HEK293 (cell line): ENCODE measurements around the gene BUB1B.

Experiments
- CTCF ChIA-PET: fragments of 350-600 bp; formaldehyde crosslinking; extraction: SDS; loops from one replicate; lab custom pipeline; 2021; ENCODE audit warnings: antibody characterized with exemption; lab: Yijun Ruan, JAX
- POLR2A ChIA-PET: fragments of 300-600 bp; formaldehyde crosslinking; extraction: SDS; loops from one replicate; lab custom pipeline; 2020; ENCODE audit warnings: antibody characterized with exemption, inconsistent platforms; lab: Yijun Ruan, JAX
- H3K27ac ChIP-seq: fragments of 200-500 bp; sonication (Bioruptor generic); 2 replicates; pipeline ENCODE4 v1.5.1; 2014; ENCODE audit warnings: low read depth, low read length, control low read depth, inconsistent platforms; ENCODE audit errors: extremely low read depth
- H3K36me3 ChIP-seq, 2 experiments: fragments of 200-500 bp in 1 of 2; sonication (Bioruptor generic) in 1 of 2; 1 replicate in 1 of 2; 2 replicates in 1 of 2; pipeline ENCODE4 v1.5.1; 2014 to 2017; ENCODE audit warnings: inconsistent platforms in 2 of 2, low read length in 2 of 2; ENCODE audit not compliant: control insufficient read depth in 2 of 2, insufficient read depth in 1 of 2
- H3K4me1 ChIP-seq: fragments of 200-500 bp; sonication (Bioruptor generic); 2 replicates; pipeline ENCODE4 v1.5.1; 2014; ENCODE audit warnings: mild to moderate bottlenecking, low read length, inconsistent platforms; ENCODE audit not compliant: control insufficient read depth, insufficient read depth
- H3K4me3 ChIP-seq: 2 replicates; pipeline ENCODE4 v1.5.1; 2011; ENCODE audit warnings: low read depth, mild to moderate bottlenecking, control low read depth, low read length, moderate library complexity
- H3K9me3 ChIP-seq: fragments of 200-500 bp; sonication (Bioruptor generic); 2 replicates; pipeline ENCODE4 v1.5.1; 2014; ENCODE audit warnings: low read depth, low read length, inconsistent platforms; ENCODE audit not compliant: control insufficient read depth, insufficient read depth
- HOXA7 ChIP-seq: sonication (generic); formaldehyde crosslinking; IDR thresholded peaks from 2 replicates; pipeline ENCODE4 v1.8.1; 2022; ENCODE audit warnings: missing genetic modification reagents, borderline replicate concordance
- KLF7 ChIP-seq: fragments of 450-650 bp; formaldehyde crosslinking; IDR thresholded peaks from 2 replicates; pipeline ENCODE4 v1.5.1; 2016; ENCODE audit warnings: missing biosample characterization, missing genetic modification characterization, borderline replicate concordance
- SP2 ChIP-seq: fragments of 450-650 bp; formaldehyde crosslinking; IDR thresholded peaks from 2 replicates; pipeline ENCODE4 v1.5.1; 2016; ENCODE audit warnings: missing biosample characterization, missing genetic modification characterization
- TCF7L2 ChIP-seq: IDR thresholded peaks from 2 replicates; pipeline ENCODE4 v1.6.1; 2011; ENCODE audit warnings: low read depth, mild to moderate bottlenecking, inconsistent platforms, low read length, moderate library complexity, borderline replicate concordance
- ZBTB7A ChIP-seq: fragments of 450-650 bp; formaldehyde crosslinking; IDR thresholded peaks from 2 replicates; pipeline ENCODE4 v1.5.1; 2016; ENCODE audit warnings: low read depth, missing biosample characterization, missing genetic modification characterization
- ZNF132 ChIP-seq: fragments of 450-650 bp; formaldehyde crosslinking; IDR thresholded peaks from 2 replicates; pipeline ENCODE4 v1.5.1; 2017; ENCODE audit warnings: missing biosample characterization, missing genetic modification characterization, borderline replicate concordance
- ZNF138 ChIP-seq: fragments of 450-650 bp; formaldehyde crosslinking; IDR thresholded peaks from 2 replicates; pipeline ENCODE4 v1.5.1; 2016; ENCODE audit warnings: missing biosample characterization, missing genetic modification characterization, borderline replicate concordance
- ZNF16 ChIP-seq: fragments of 450-650 bp; formaldehyde crosslinking; IDR thresholded peaks from 2 replicates; pipeline ENCODE4 v1.5.1; 2016; ENCODE audit warnings: low read depth, missing biosample characterization, missing genetic modification characterization
- ZNF19 ChIP-seq: fragments of 450-650 bp; formaldehyde crosslinking; IDR thresholded peaks from 2 replicates; pipeline ENCODE4; 2016; ENCODE audit warnings: missing biosample characterization, missing genetic modification characterization, low read depth
- ZNF391 ChIP-seq: fragments of 450-650 bp; formaldehyde crosslinking; IDR thresholded peaks from 2 replicates; pipeline ENCODE4 v1.5.1; 2016; ENCODE audit warnings: low read depth, missing biosample characterization, missing genetic modification characterization, borderline replicate concordance
- ZNF501 ChIP-seq: fragments of 450-650 bp; formaldehyde crosslinking; IDR thresholded peaks from 2 replicates; pipeline ENCODE4 v1.5.1; 2016; ENCODE audit warnings: missing biosample characterization, missing genetic modification characterization
- ZNF529 ChIP-seq: fragments of 450-650 bp; formaldehyde crosslinking; IDR thresholded peaks from 2 replicates; pipeline ENCODE4 v1.5.1; 2017; ENCODE audit warnings: missing genetic modification characterization, missing biosample characterization; ENCODE audit not compliant: insufficient replicate concordance
- ZNF560 ChIP-seq: fragments of 450-650 bp; formaldehyde crosslinking; IDR thresholded peaks from 2 replicates; pipeline ENCODE4 v1.5.1; 2017; ENCODE audit warnings: missing biosample characterization, missing genetic modification characterization, borderline replicate concordance
- ZNF610 ChIP-seq: fragments of 450-650 bp; formaldehyde crosslinking; IDR thresholded peaks from 2 replicates; pipeline ENCODE4 v1.5.1; 2016; ENCODE audit warnings: missing biosample characterization, missing genetic modification characterization, borderline replicate concordance
- ZNF621 ChIP-seq: fragments of 450-650 bp; formaldehyde crosslinking; IDR thresholded peaks from 2 replicates; pipeline ENCODE4 v1.5.1; 2017; ENCODE audit warnings: missing biosample characterization, missing genetic modification characterization
- ZNF624 ChIP-seq: fragments of 450-650 bp; formaldehyde crosslinking; IDR thresholded peaks from 2 replicates; pipeline ENCODE4 v1.5.1; 2017; ENCODE audit warnings: missing biosample characterization, missing genetic modification characterization
- ZNF677 ChIP-seq: fragments of 450-650 bp; IDR thresholded peaks from 2 replicates; pipeline ENCODE4 v1.5.0; 2018; ENCODE audit warnings: missing biosample characterization, mild to moderate bottlenecking, missing genetic modification characterization, moderate library complexity
- ZNF776 ChIP-seq: fragments of 450-650 bp; formaldehyde crosslinking; IDR thresholded peaks from 2 replicates; pipeline ENCODE4 v1.5.0; 2017; ENCODE audit warnings: missing biosample characterization, missing genetic modification characterization, borderline replicate concordance
- ZNF777 ChIP-seq: fragments of 450-650 bp; formaldehyde crosslinking; IDR thresholded peaks from 2 replicates; pipeline ENCODE4 v1.5.1; 2017; ENCODE audit warnings: missing biosample characterization, missing genetic modification characterization, borderline replicate concordance
- ZNF830 ChIP-seq: fragments of 450-650 bp; IDR thresholded peaks from 2 replicates; pipeline ENCODE4 v1.5.0; 2018; ENCODE audit warnings: missing biosample characterization, missing genetic modification characterization, low read depth, mild to moderate bottlenecking, moderate library complexity
- ZSCAN30 ChIP-seq: fragments of 450-650 bp; IDR thresholded peaks from 2 replicates; pipeline ENCODE4 v1.5.1; 2018; ENCODE audit warnings: missing biosample characterization, mild to moderate bottlenecking, missing genetic modification characterization, moderate library complexity
- TF ChIP-seq, protein P1 (sequence below): fragments of 450-650 bp; formaldehyde crosslinking; IDR thresholded peaks from 2 replicates; pipeline ENCODE4 v1.5.1; 2016; ENCODE audit warnings: missing biosample characterization, missing genetic modification characterization
- TF ChIP-seq, protein P2 (sequence below): fragments of 450-650 bp; formaldehyde crosslinking; IDR thresholded peaks from 2 replicates; pipeline ENCODE4 v1.5.1; 2016; ENCODE audit warnings: missing biosample characterization, missing genetic modification characterization
- TF ChIP-seq, protein P3 (sequence below): fragments of 450-650 bp; formaldehyde crosslinking; conservative IDR thresholded peaks from 2 replicates; pipeline ENCODE4 v1.5.1; 2016; ENCODE audit warnings: low read depth, missing biosample characterization, missing genetic modification characterization
- TF ChIP-seq, protein P4 (sequence below): fragments of 450-650 bp; formaldehyde crosslinking; IDR thresholded peaks from 2 replicates; pipeline ENCODE4 v1.5.1; 2016; ENCODE audit warnings: missing biosample characterization, missing genetic modification characterization

The BUB1B gene

DNA sequence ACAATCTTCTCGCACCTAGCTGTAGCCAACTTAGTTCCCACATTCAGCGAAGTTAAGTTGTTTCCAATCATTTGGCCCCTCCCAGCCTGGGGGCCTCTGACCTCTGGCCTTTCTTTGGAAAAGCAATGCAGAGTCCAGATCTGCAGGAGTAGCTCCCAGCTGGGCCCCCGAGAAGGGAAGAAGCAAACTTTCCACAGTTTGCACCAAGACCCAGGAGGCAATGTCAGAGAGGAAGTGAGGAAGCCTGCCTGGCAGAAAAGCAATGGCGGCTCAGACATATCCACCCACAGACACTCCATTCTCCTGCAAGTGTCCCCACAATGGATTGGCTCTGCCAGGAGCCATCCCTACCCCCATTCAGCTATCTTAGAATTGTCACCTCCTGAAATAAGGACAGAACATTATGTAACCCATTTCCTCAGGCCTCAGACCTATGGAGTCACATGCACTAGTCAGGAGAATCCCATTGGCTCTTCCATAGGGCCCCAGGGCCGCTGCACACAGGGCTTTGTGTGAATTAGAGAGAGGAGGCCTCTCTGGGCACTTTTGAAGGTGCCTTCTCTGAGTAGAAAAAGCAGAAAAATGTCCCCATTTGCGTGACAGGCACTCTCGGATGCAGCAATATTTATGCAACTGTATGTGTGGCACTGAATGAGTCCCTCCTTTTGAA, 3.0 kb upstream of the BUB1B start:
- POLR2A ChIA-PET: interaction anchor here (0.6 kb wide), 1 partner anchor 55 kb away, joined by 3 read pairs; no protein-coding TSS in a partner anchor
- Histone ChIP-seq H3K9me3 (no peaks in the 10 kb centered on the region), H3K4me3 (no peak overlapping the region), H3K36me3 (peaks cover 0 to 5% of the 10 kb centered on the region in 2 experiments; a peak in 1 of 3 replicates), H3K4me1 (no peaks in the 10 kb centered on the region; the same call in 1 of the 2 replicates), H3K27ac (no peak overlapping the region)
- CTCF ChIA-PET: interaction anchor here (1.6 kb wide), 1 partner anchor 51 kb away, joined by 7 read pairs; no protein-coding TSS in a partner anchor
- TF ChIP-seq, protein P1, sequence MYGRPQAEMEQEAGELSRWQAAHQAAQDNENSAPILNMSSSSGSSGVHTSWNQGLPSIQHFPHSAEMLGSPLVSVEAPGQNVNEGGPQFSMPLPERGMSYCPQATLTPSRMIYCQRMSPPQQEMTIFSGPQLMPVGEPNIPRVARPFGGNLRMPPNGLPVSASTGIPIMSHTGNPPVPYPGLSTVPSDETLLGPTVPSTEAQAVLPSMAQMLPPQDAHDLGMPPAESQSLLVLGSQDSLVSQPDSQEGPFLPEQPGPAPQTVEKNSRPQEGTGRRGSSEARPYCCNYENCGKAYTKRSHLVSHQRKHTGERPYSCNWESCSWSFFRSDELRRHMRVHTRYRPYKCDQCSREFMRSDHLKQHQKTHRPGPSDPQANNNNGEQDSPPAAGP (tag by site-specific recombination): no peak
- no peak for TF ChIP-seq ZNF624 (tag by site-specific recombination)
- TF ChIP-seq ZNF776: no peak
- TF ChIP-seq ZNF391: no peak
- no peak for TF ChIP-seq SP2 (tag by site-specific recombination)
- no peak for TF ChIP-seq ZNF777
- TF ChIP-seq ZSCAN30 (tag by site-specific recombination): no peak
- TF ChIP-seq, protein P2, sequence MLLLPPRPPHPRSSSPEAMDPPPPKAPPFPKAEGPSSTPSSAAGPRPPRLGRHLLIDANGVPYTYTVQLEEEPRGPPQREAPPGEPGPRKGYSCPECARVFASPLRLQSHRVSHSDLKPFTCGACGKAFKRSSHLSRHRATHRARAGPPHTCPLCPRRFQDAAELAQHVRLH (tag by site-specific recombination): no peak
- no peak for TF ChIP-seq ZNF621 (tag by site-specific recombination)
- no peak for TF ChIP-seq HOXA7 (CRISPR knock-in tag)
- TF ChIP-seq ZNF677 (tag by site-specific recombination): no peak
- TF ChIP-seq, protein P3, sequence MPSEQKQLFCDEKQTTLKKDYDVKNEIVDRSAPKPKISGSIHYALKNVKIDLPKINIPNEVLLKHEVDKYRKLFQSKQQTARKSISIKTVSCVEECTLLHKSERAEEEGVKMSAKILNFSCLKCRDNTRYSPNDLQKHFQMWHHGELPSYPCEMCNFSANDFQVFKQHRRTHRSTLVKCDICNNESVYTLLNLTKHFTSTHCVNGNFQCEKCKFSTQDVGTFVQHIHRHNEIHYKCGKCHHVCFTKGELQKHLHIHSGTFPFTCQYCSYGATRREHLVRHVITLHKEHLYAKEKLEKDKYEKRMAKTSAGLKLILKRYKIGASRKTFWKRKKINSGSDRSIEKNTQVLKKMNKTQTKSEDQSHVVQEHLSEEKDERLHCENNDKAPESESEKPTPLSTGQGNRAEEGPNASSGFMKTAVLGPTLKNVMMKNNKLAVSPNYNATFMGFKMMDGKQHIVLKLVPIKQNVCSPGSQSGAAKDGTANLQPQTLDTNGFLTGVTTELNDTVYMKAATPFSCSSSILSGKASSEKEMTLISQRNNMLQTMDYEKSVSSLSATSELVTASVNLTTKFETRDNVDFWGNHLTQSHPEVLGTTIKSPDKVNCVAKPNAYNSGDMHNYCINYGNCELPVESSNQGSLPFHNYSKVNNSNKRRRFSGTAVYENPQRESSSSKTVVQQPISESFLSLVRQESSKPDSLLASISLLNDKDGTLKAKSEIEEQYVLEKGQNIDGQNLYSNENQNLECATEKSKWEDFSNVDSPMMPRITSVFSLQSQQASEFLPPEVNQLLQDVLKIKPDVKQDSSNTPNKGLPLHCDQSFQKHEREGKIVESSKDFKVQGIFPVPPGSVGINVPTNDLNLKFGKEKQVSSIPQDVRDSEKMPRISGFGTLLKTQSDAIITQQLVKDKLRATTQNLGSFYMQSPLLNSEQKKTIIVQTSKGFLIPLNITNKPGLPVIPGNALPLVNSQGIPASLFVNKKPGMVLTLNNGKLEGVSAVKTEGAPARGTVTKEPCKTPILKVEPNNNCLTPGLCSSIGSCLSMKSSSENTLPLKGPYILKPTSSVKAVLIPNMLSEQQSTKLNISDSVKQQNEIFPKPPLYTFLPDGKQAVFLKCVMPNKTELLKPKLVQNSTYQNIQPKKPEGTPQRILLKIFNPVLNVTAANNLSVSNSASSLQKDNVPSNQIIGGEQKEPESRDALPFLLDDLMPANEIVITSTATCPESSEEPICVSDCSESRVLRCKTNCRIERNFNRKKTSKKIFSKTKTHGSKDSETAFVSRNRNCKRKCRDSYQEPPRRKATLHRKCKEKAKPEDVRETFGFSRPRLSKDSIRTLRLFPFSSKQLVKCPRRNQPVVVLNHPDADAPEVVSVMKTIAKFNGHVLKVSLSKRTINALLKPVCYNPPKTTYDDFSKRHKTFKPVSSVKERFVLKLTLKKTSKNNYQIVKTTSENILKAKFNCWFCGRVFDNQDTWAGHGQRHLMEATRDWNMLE (tag by site-specific recombination): no peak
- no peak for TF ChIP-seq TCF7L2

DNA sequence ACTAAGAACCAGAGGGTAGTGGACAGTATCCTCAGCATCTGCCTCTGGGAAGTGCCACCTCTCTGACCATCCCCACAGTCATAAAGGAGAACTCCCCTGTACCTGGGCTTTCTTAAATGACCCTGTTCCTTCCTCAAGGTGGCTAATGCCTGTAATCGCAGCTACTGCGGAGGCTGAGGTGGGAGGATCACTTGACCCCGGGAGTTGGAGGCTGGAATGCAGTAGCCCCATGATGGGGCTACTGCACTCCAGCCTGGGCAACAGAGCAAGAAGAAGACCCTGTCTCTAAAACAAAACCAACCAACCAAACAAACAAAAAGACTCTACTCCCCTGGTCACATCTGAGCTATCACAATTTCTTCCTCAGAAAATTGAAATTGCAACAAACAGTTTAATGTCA, 848 bp upstream of the BUB1B start:
- ChIA-PET POLR2A (no interaction called here), CTCF (interaction anchor here (0.7 to 3.7 kb wide), 6 partner anchors 11 to 114 kb away, joined by 3 to 15 read pairs (median 3); no protein-coding TSS in a partner anchor)
- Histone ChIP-seq H3K27ac (no peak overlapping the region), H3K4me1 (no peaks in the 10 kb centered on the region; the same call in 1 of the 2 replicates), H3K4me3 (no peak overlapping the region), H3K9me3 (no peaks in the 10 kb centered on the region), H3K36me3 (peaks cover 7 to 14% of the 10 kb centered on the region in 2 experiments; a peak in 2 of 3 replicates)
- TF ChIP-seq ZNF830 (tag by site-specific recombination) (no peak), ZNF501 (no peak), ZBTB7A (no peak), ZNF19 (no peak), ZNF16 (tag by site-specific recombination) (no peak), KLF7 (tag by site-specific recombination) (no peak), ZNF138 (tag by site-specific recombination) (no peak), ZNF610 (tag by site-specific recombination) (no peak), ZNF529 (no peak), ZNF132 (tag by site-specific recombination) (no peak), ZNF560 (tag by site-specific recombination) (no peak)
- TF ChIP-seq, protein P4, sequence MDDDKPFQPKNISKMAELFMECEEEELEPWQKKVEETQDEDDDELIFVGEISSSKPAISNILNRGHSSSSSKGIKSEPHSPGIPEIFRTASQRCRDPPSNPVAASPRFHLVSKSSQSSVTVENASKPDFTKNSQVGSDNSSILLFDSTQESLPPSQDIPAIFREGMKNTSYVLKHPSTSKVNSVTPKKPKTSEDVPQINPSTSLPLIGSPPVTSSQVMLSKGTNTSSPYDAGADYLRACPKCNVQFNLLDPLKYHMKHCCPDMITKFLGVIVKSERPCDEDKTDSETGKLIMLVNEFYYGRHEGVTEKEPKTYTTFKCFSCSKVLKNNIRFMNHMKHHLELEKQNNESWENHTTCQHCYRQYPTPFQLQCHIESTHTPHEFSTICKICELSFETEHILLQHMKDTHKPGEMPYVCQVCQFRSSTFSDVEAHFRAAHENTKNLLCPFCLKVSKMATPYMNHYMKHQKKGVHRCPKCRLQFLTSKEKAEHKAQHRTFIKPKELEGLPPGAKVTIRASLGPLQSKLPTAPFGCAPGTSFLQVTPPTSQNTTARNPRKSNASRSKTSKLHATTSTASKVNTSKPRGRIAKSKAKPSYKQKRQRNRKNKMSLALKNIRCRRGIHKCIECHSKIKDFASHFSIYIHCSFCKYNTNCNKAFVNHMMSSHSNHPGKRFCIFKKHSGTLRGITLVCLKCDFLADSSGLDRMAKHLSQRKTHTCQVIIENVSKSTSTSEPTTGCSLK (tag by site-specific recombination): no peak
